GM21423 (cell line): Measurements from ENCODE around the gene HPSE2.
"Not testable (repeated sequence)": the region's sequence is repeated elsewhere in the genome, so short reads cannot be mapped to it uniquely, and the experiment has no call there.

Experiments
- ATAC-seq: cut with Tn5 transposase; IDR thresholded peaks from one replicate; pipeline ENCODE4 v1.9.1; 2021; ENCODE audit warnings: mild to moderate bottlenecking, moderate library complexity; ENCODE audit not compliant: unreplicated experiment

HPSE2 gene

GRCh38 chr10:99010286-99010685 is 225.4 kb downstream of the HPSE2 start:
- ATAC-seq: no peak

- ATAC-seq: no peak
These were observed 227.6 kb downstream of the HPSE2 start for GRCh38 chr10:99008054-99008453.

- ATAC-seq: no peak
These were observed 228.2 kb downstream of the HPSE2 start for GRCh38 chr10:99007457-99007856.

- ATAC-seq: no peak
These were observed 230.4 kb downstream of the HPSE2 start for GRCh38 chr10:99005254-99005653.

- no peak for ATAC-seq
These were observed 230.9 kb downstream of the HPSE2 start for GRCh38 chr10:99004738-99005137.

GRCh38 chr10:99002392-99002791 is 233.3 kb downstream of the HPSE2 start:
- no peak for ATAC-seq

- ATAC-seq: no peak
These were observed 238.1 kb downstream of the HPSE2 start for GRCh38 chr10:98997596-98997995.

- ATAC-seq: no peak
These were observed 241.6 kb downstream of the HPSE2 start for GRCh38 chr10:98994030-98994429.

- not testable (repeated sequence) for ATAC-seq
These were observed 251.9 kb downstream of the HPSE2 start for GRCh38 chr10:98983751-98984150.

GRCh38 chr10:98980353-98980752 is 255.3 kb downstream of the HPSE2 start:
- ATAC-seq: no peak

- no peak for ATAC-seq
These were observed 264.2 kb downstream of the HPSE2 start for GRCh38 chr10:98971464-98971863.

- no peak for ATAC-seq
These were observed 268.1 kb downstream of the HPSE2 start for GRCh38 chr10:98967601-98968000.

- ATAC-seq: no peak
These were observed 272.0 kb downstream of the HPSE2 start for GRCh38 chr10:98963608-98964007.

- ATAC-seq: no peak
These were observed 276.3 kb downstream of the HPSE2 start for GRCh38 chr10:98959379-98959778.

GRCh38 chr10:98957801-98958200 is 277.9 kb downstream of the HPSE2 start:
- ATAC-seq: no peak

GRCh38 chr10:98956576-98957260 is 278.9 kb downstream of the HPSE2 start:
- ATAC-seq: no peak

GRCh38 chr10:98953251-98953650 is 282.4 kb downstream of the HPSE2 start:
- no peak for ATAC-seq

GRCh38 chr10:98951269-98952000 is 284.2 kb downstream of the HPSE2 start:
- no peak for ATAC-seq

GRCh38 chr10:98950106-98950505 is 285.5 kb downstream of the HPSE2 start:
- no peak for ATAC-seq

- ATAC-seq: no peak
These were observed 286.3 kb downstream of the HPSE2 start for GRCh38 chr10:98949306-98949705.

- ATAC-seq: no peak
These were observed 292.0 kb downstream of the HPSE2 start for GRCh38 chr10:98943681-98944080.

GRCh38 chr10:98929709-98930108 is 305.9 kb downstream of the HPSE2 start:
- no peak for ATAC-seq
